ENCODE results near the gene GALNT18. TPM values are rescaled to one million over a fixed set of nuclear protein-coding genes. Genes with fewer than 3 reads are reported as not detected.

The GALNT18 gene
- total RNA-seq, 1 experiment from 2014 or later: 13.5 TPM

- DNase-seq (ENCODE audit: low read depth): no peak
- in situ Hi-C loops (cut with HindIII; ENCODE audit: low pct_unique_long_range_greater_than_20kb, low sequenced_read_pairs): no loop called here
Observed at GRCh38 chr11:11419747-11420146, 202.1 kb downstream of the GALNT18 start.

DNA sequence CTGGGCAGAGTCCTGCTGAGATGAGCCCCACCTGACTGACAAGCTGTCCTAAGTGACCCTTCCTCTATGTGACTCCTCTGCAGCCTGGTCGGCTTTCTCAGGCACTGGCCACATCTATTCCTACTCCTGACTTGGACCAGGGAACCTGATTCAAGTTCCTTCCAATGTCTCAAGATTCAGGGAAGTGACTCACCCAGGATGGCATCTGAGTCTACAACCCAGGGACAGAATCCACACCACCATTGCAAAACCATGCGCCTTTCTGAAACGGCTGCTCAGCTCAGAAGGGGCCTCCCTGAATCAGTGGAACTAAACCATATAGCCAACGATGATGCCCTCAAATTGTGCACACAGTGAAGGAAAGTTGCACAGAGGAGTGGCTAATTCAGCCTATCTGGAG is 204.9 kb downstream of the GALNT18 start:
- DNase-seq (ENCODE audit: low read depth): no peak
- in situ Hi-C loops (cut with HindIII; ENCODE audit: low pct_unique_long_range_greater_than_20kb, low sequenced_read_pairs): no loop called here

DNA sequence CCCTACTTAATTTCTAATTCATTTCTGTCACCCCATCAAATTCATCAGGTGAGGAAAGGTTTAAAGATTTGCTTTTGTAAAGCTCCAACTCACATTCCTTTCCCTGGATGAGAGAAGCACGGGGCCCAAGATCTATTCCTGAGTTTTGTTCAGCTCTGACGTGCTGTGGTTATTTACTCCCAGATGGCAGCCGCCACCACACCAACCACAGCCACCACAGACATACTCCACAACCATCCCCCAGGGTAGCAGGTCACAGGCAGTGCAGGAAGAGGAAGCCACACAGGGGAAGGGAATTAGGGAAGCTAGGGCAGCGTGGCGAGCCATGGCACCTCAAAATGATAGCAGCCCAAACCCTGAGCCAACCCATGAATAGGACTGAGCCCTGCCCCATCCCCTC is 205.3 kb downstream of the GALNT18 start:
- in situ Hi-C loops (cut with HindIII; ENCODE audit: low pct_unique_long_range_greater_than_20kb, low sequenced_read_pairs): no loop called here

DNA sequence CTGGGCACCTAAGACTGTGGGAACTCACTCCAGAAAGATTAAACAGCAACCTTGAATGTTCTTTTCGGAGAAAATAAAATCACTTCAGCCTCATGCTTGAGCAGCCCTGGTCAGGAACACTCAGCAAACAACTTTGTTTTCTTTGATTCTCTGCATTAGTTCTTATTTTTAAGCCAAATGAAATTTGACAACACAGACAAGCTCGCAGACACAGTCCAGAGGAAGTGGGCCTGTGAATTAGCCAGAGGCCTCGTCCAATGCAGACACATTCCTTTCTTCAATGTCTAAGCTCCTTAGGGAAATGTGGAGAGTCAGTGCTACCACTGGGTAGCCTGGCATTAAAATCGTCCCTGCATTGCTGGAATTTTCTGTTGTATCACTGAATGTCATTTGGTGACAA is 205.9 kb downstream of the GALNT18 start:
- DNase-seq (ENCODE audit: low read depth): no peak
- in situ Hi-C loops (cut with HindIII; ENCODE audit: low pct_unique_long_range_greater_than_20kb, low sequenced_read_pairs): no loop called here

More for the DNA sequence above, 205.3 kb downstream of the GALNT18 start:
- no peak for DNase-seq (ENCODE audit: low read depth)

DNA sequence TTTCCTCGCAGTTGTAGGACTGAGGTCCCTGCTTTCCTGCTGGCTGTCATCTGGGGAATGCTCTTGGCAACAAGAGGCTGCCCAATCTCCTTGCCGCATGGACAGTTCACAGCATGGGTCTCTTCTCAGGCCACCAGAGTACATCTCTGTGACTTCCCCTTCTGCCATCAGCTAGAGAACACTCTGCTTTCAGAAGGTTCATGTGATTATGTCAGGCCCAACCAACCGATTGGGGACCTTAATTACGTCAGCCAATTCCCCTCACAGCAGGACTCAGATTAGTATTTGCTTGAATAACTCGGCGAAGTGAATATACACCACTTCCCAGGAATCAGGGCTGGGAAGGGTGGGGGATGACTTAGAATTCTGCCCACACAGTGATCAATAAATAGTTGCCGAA is 206.8 kb downstream of the GALNT18 start:
- in situ Hi-C loops (cut with HindIII; ENCODE audit: low pct_unique_long_range_greater_than_20kb, low sequenced_read_pairs): no loop called here

GRCh38 chr11:11413776-11414175 is 208.0 kb downstream of the GALNT18 start:
- no peak for DNase-seq (ENCODE audit: low read depth)
- in situ Hi-C loops (cut with HindIII; ENCODE audit: low pct_unique_long_range_greater_than_20kb, low sequenced_read_pairs): no loop called here

More for the DNA sequence above, 206.8 kb downstream of the GALNT18 start:
- DNase-seq (ENCODE audit: low read depth): no peak

- DNase-seq (ENCODE audit: low read depth): no peak
Observed at GRCh38 chr11:11411401-11411985, 210.3 kb downstream of the GALNT18 start.

GRCh38 chr11:11409901-11410300 is 211.9 kb downstream of the GALNT18 start:
- DNase-seq (ENCODE audit: low read depth): no peak
- in situ Hi-C loops (cut with HindIII; ENCODE audit: low pct_unique_long_range_greater_than_20kb, low sequenced_read_pairs): no loop called here

More at GRCh38 chr11:11411401-11411985, 210.3 kb downstream of the GALNT18 start:
- in situ Hi-C loops (cut with HindIII; ENCODE audit: low pct_unique_long_range_greater_than_20kb, low sequenced_read_pairs): no loop called here

- no peak for DNase-seq (ENCODE audit: low read depth)
- in situ Hi-C loops (cut with HindIII; ENCODE audit: low pct_unique_long_range_greater_than_20kb, low sequenced_read_pairs): no loop called here
Observed at GRCh38 chr11:11409224-11409623, 212.6 kb downstream of the GALNT18 start.

GRCh38 chr11:11408436-11409221 is 213.2 kb downstream of the GALNT18 start:
- in situ Hi-C loops (cut with HindIII; ENCODE audit: low pct_unique_long_range_greater_than_20kb, low sequenced_read_pairs): no loop called here
- DNase-seq (ENCODE audit: low read depth): no peak

- in situ Hi-C loops (cut with HindIII; ENCODE audit: low pct_unique_long_range_greater_than_20kb, low sequenced_read_pairs): no loop called here
- no peak for DNase-seq (ENCODE audit: low read depth)
Observed at GRCh38 chr11:11407763-11408084, 214.1 kb downstream of the GALNT18 start.

- in situ Hi-C loops (cut with HindIII; ENCODE audit: low pct_unique_long_range_greater_than_20kb, low sequenced_read_pairs): no loop called here
- no peak for DNase-seq (ENCODE audit: low read depth)
Observed at GRCh38 chr11:11407065-11407762, 214.6 kb downstream of the GALNT18 start.

DNA sequence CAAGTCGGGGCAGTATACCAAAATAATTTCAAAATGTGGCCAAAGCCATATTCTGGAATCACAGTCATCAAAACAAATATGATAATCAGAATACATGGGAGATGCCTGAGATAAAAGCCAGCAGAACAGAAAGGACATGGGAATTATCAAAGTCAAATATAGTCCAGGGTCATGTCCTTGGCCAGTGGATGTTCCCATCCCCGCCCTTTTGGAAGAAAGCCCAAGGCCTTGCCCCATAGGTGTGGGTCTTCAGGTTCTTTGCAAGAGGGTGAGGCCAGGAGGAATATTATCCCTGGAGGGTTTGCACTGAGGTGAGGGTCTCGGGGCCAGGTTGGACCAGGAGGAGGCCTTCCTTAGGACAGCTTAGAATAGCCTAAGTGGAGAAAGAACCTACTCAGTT is 215.2 kb downstream of the GALNT18 start:
- in situ Hi-C loops (cut with HindIII; ENCODE audit: low pct_unique_long_range_greater_than_20kb, low sequenced_read_pairs): no loop called here
- no peak for DNase-seq (ENCODE audit: low read depth)

DNA sequence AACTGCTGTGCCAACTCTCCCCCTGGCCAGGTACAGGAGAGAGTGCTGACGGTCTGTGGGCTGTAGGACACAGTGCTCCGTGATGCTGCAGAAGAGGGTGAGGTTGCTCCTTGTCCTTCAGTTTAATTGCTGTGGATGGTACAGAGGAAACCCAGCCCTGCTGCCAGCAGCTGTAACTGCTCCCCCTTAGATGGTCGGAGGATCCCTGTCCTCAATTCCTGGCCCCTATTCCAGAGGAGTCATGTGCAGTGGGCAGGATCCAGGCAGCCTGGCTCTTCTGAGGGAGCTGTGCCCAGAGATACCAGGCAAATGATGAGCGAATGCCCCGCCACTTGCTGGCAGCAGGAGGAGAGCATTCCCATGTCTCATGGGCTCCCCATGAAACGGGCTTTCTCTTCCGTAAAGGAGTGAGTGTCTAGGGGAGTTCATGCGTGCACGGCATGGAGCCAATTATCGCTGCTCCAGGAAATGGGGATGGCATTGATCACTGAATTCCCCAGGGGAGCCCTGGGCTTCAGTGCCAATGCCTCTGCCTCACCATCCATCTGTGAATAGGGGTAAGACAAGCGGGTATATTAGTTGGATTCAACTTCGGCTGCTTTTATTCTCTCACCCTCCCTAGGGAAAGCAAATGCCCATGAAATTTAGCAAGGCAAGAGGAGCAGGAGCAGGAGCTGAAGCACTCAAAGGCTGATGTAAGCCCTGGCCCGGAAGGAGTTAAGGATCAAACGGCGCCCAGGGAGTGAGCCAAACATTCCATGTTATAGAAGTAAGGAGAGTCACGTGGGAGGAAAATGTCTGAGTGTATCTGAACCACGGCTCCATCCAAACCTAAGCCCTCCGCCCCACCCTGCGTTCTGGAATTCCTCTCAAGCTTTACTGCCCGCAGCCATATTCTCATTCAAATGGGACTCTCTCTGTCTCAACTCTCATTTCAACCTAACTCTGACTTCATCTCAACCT is 217.8 kb downstream of the GALNT18 start:
- in situ Hi-C loops (cut with HindIII; ENCODE audit: low pct_unique_long_range_greater_than_20kb, low sequenced_read_pairs): no loop called here
- no peak for DNase-seq (ENCODE audit: low read depth)

GRCh38 chr11:11401960-11402535 is 219.8 kb downstream of the GALNT18 start:
- in situ Hi-C loops (cut with HindIII; ENCODE audit: low pct_unique_long_range_greater_than_20kb, low sequenced_read_pairs): no loop called here
- no peak for DNase-seq (ENCODE audit: low read depth)

DNA sequence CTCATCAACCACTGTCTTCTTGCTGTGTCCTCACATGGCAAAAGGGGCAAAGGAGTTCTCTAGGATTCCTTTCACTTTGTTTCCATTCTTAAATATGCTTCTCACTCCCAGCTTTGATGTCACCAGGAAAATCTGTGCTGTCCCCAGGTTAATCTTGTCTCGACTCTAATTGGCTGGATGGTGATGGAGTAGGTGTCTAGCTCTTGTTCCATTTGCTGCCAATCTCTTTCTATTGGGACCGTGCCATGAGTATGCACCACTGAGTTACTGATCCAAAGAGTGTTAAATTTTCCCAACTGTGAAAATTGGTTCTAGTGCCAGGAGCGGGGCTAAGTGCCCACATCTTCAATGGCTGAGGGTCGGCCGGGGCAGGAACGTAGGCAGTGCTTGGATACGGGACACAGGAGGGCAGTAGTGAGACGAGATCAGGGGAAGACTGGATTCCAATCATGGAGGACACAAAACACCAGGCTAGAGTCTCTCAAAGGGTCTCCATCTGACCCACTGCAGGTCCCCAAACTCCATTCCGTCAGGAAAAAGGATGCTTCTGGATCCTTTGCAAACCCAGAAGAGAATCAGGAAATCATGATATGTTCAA is 221.1 kb downstream of the GALNT18 start:
- in situ Hi-C loops (cut with HindIII; ENCODE audit: low pct_unique_long_range_greater_than_20kb, low sequenced_read_pairs): no loop called here
- DNase-seq (ENCODE audit: low read depth): no peak

DNA sequence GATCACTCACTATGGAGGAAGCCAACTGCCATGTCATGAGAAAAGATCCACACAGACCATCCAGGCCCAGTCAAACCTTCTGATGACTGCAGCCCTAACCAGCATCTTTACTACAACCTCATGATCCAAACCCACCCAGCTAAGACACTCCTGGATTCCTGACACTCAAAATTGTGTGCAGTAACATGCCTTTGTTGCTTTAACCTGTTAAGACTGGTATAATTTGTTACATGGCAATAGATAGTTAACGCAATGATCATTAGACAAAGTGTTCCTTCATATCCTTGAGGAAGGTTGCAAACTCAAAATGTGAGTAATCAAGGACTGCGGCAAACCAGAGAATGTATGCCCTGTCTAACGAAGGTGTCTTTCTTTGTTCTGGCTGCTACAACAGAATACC is 221.7 kb downstream of the GALNT18 start:
- no peak for DNase-seq (ENCODE audit: low read depth)
- in situ Hi-C loops (cut with HindIII; ENCODE audit: low pct_unique_long_range_greater_than_20kb, low sequenced_read_pairs): no loop called here

DNA sequence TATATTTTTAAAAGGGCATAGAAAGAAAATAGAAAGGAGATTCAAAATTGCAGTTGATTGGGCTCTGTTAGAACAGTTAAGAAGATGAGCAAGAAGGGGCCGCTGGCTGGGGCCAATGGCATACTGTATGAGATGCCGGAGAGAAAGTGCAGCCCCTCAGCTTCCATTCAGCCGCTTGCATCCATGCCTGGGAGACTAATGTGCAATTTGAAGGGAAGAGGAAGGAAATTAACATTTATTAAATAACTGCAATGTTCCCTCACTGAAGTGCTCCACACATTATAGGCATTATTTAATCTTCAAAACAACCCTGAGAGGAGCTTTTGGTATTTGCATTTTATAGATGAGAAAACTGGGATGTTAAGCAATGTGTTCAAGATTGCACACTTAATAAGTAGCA is 224.0 kb downstream of the GALNT18 start:
- in situ Hi-C loops (cut with HindIII; ENCODE audit: low pct_unique_long_range_greater_than_20kb, low sequenced_read_pairs): no loop called here
- DNase-seq (ENCODE audit: low read depth): no peak

All from Caki2 (cell line).